ENCODE measurements around the gene TMEM161A.
"Not testable (repeated sequence)": the region's sequence is repeated elsewhere in the genome, so short reads cannot be mapped to it uniquely, and the experiment has no call there.

TMEM161A gene

DNA sequence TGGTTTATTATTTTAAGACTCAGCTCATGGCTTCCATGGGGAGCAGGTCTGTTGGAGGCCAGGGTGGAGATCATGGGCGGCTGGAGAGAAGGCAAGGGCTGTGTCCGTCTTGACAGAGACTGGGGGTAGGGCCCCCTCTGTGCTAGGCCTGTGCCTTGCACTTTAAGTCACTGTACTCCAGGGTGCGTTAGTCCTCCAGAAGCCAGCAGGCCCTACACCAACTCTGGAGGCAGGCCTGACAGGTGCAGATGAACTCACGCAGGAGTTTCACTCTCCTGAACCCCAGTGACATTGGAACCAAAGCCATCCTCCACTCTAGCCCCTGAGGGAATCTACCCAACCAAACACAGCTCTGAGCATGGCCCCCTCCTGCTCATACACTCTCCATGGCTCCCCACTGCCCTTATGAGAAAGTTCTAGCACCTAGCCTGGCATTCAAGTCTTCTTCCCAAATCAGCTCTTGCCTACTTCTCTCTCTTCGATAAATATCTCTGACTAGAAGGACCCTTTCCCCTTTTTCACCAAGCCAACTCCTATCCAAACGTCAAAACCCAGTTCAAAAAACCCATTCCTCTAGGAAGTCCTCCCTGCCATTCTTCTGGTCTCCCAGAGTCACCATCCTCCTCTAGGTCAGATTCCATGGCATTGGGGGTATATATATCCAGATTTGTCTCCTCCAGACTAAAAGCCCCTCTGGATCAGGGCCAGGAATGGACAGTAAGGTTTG is 16.7 kb upstream of the TMEM161A start:
- DNase-seq: no peak

DNA sequence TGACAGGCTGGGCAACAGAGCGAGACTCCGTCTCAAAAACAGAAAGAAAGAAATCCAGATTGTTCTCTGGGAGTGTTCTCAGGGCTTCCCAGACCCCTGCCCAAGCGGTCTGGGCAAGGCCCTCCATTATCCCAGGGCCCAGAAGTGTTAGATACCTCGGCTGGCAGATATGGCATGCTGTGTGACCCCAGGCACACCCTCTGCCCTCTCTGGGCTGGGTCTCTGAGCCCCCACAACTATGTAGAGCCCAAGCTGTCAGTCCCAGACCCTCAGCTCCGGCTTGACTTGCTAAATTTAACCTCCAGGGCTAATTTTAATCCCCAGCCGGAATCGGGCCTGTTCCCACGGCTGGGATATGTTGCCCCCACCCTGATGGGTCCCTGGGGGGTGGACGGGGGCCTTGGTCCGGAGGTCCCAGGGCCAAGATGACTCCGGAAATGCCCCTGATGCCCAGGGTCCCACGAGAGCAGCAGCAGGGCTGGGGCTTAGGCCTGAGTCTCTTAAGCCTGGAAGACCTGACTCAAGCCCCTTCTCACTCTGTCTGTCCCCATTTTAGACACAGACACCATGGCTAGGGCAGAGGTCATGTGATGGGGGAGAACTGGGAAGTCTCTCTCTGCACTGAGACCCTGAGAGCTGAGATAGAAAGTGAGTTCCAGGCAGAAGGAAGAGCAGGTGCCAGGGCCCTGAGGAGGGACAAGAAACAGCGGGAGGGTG is 14.5 kb upstream of the TMEM161A start:
- no peak for DNase-seq

- no peak for DNase-seq
These were observed 13.1 kb upstream of the TMEM161A start for GRCh38 chr19:19151418-19151817.

DNA sequence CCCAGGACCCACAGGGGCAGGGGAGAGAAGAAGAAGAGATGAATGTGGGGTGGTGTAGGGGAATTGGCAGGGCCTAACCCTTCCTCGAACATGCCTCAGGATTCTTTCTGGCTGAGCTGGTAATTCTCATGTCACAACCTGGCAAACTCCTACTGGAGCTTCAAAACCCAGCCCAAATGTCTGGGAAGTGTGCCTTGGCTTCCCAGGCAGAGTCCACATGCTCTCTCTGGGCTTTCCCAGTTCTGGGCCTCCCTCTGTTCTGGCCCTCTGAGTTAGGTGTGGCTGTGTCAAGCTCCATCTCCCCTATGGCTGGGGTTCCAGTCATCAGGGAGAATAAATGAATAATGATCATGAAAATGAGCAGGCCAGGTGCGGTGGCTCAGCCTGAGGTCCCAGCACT is 11.2 kb upstream of the TMEM161A start:
- DNase-seq: no peak

- not testable (repeated sequence) for DNase-seq
These were observed 10.2 kb upstream of the TMEM161A start for GRCh38 chr19:19148504-19148903.

GRCh38 chr19:19147344-19147743 is 9.1 kb upstream of the TMEM161A start:
- no peak for DNase-seq

DNA sequence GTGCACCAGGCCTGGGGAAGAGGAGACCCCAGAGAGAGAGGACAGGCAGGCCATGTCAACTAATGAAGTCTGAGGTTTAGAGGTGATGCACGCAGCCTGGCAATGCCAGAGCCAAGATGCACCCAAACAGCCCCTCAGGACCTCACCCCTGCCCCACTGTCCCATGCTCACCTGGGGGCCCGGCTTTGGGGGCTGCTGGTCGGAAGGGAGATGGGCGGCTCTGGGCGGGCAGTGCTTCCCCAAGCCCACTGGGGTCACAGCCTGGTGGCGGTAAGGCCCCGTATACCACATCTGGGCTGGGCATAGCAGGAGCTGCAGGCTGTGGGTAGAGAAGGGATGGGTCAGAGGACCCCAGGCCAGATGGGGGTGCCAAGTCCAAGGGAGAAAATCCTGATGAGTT is 8.6 kb upstream of the TMEM161A start:
- DNase-seq: no peak

DNA sequence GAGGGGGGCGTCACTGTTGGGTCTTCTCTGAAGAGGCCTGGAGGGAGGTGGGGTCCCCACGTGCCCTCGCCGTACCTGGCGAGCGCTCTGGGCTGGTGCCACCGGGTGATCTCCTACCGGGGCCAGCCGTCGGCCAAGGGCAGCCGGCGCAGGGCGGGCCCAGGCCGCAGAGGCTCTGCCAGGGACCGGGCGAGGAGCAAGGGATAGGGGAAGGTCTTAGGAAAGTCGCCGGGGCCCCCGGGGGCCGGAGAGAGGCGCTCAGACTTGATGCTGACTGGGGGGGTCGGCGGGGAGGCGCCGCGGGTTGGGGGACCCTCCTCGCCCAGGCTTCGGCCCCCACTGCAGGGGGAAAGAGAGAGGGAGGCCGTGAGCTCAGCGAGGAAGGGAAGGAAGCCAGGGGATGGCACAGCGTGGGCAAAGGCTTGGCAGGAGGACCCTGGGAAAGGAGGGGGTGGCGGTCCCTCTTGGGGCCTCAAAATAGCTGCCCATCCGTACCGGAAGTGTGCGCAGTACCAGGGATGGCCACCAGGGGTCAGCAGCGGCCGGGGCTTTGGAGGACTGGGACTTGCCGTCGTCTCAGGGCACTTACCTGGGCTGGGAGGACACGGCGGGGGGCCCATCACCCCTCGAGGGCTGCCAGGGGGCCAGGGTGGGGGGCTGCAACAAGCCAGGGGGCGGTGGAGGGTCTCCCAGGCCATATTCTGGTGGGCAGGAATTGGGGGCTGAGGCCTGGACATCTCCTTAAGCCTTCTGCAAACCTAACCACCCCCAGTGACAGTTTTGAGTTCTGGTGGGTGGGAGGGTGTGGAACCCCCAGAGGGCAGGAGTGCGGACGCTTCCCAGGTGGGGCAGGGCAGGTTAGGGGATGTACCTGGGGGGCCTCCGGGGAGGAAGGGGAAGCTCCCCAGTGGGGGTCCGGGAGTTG is 7.7 kb upstream of the TMEM161A start:
- peak; percentile 83 for DNase-seq

DNA sequence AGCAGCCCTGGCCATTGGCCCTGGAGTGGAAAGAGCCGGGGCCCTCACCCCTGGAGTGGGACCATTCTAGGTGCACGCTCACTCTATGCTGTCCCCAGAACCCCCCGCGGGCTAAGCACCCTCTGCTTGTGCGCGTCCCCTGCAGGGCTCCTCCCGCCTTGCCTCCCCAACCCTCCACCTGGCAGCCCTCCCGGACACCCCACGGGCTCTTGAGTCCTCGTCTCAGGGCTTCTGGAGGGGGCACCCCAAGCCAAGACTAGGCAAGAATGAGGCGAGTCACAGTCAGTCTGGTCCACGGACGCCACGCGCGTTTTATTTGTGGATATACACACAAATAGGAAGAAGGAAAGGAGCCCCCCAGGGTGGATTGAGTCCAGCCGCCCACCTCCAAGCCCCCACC is 7.0 kb upstream of the TMEM161A start:
- no peak for DNase-seq

DNA sequence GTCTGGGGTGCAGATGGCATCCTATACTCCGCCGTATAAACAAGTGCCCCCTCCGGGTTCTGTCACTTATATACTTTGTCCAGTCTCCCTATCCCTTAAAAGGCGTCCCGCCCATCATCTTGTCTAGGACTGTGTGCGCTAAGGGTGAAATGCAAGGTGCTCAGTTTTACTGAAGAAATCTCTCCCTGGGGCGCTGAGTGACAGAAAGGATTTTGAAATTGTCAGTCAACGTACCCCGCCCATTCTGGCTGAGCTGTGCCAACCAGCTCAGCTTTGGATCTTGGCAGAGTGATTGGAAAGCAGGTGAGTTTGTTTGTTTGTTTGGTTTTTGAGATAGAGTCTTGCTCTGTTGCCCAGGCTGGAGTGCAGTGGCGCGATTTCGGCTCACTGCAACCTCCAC is 4.1 kb upstream of the TMEM161A start:
- no peak for DNase-seq

- no peak for DNase-seq
These were observed 2.2 kb upstream of the TMEM161A start for GRCh38 chr19:19140476-19140875.

DNA sequence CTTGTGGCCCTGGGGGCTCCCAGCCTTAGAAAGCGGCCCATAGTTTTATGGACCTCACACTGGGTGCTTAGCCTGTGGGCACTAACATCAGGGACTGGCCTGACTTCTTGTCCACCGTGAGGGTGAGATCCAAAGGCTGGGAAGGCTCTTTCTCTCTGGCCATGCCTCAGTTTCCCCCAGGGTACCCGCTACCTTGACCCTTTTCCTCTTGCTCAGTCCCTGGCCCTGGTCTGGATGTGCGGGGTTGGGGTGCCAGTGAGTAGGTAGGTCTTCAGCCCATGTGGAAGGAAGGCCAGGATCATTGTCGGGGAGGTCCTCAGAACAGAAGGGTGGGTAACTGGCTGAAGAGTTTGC is 1.6 kb upstream of the TMEM161A start:
- DNase-seq: no peak

DNA sequence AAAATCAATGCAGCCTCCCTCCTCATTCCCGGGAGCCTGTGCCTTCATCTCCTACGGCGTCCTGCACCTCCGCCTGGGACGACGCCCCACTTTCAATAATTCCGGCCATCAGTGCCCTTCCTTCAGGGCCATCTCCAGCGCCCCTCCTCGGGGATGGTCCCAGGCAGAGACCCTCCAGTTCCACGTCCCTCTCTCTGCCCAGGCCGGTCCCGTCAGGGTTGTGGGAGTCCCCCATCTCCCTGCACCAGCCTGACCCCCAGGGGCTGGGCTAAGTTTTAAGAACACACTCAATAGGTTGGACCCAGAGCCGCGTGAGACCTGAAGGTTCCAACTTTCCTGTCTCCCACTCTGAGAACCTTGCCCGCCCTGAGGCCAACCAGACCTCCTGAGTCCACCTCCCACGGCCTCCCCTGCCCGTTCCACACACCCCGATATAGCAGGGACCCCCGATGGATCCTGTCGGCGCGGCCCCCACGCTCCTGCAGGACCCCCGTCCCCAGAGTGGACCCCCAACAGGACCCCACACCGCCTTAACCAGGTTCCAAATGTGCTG is 646 bp downstream of the TMEM161A start:
- DNase-seq: no peak

DNA sequence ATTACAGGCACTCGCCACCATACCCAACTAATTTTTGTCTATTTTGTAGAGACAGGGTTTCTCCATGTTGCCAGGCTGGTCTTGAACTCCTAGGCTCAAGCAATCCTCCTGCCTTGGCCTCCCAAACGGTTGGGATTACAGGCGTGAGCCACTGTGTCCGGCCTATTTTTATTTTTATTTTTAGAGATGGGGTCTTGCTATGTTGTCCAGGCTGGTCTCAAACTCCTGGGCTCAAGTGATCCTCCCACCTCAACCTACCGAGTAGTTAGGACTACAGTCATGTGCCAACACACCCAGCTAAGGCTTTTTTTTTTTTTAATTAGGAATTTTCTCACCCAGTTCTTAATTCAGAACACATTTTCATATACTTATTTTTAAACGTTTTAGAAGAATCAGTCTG is 2.6 kb downstream of the TMEM161A start:
- DNase-seq: not testable (repeated sequence)

DNA sequence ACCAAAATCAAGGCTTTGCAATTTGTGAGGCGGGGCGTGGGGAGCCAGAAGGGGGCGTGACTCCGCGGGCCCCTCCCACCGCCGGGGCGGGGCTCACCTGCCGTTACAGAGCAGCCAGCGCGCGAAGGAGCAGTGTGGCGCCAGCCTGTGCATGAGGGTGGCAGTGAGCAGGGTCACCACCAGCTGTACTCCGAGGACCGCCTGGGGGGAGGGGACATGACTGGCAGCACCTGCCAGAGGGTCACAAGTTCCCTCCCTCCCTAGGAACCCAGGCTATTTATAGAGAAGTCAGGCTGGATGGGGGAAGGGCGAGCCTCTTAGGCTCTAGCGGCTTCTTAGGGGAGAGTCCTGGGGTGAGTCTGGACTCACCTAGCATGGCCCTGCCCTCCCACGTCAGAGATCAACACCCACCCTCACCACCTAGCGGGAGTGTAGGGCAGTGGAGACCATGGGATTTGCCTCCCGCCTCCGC is 3.6 kb downstream of the TMEM161A start:
- DNase-seq: peak; percentile 61

DNA sequence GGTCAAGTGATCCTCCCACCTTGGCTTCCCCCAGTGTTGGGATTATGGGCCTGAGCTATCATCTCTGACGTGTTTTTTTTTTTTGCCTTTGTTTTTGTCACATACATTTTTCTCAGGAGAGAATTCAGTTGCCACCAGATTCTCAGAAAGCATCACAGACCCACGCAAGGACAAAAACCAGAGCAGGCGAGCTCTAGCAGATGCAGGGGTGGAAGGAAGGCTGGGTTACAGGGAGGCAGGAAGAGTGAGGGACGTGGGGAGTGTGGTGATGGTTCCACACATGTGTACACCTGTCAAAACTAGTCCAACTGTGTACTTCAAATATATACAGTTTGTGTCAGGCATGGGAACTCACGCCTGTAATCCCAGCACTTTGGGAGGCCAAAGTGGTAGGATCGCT is 4.3 kb downstream of the TMEM161A start:
- DNase-seq: no peak

GRCh38 chr19:19132912-19133311 is 5.4 kb downstream of the TMEM161A start:
- no peak for DNase-seq

- no peak for DNase-seq
These were observed 6.3 kb downstream of the TMEM161A start for GRCh38 chr19:19131989-19132388.

GRCh38 chr19:19126102-19126501 is 12.2 kb downstream of the TMEM161A start:
- no peak for DNase-seq

- no peak for DNase-seq
These were observed 14.9 kb downstream of the TMEM161A start for GRCh38 chr19:19123386-19123785.

- DNase-seq: no peak
These were observed 15.4 kb downstream of the TMEM161A start for GRCh38 chr19:19122902-19123301.

GRCh38 chr19:19121371-19121770 is 16.9 kb downstream of the TMEM161A start:
- no peak for DNase-seq

Measured in activated naive CD4-positive, alpha-beta T cell treated with anti-CD3 and anti-CD28 coated beads, Interleukin-2, amount 50 U/mL, for 16 hours (primary cell).